H1 (cell line): ENCODE results near the gene TOM1L2. TPM values are rescaled to one million over a fixed set of nuclear protein-coding genes. Genes with fewer than 3 reads are reported as not detected.

Source experiments
- CTCF ChIA-PET: fragments of 300-600 bp; sonication (Branson Sonifier 250); formaldehyde crosslinking; loops from one replicate; lab custom pipeline; 2021; ENCODE audit not compliant: partially characterized antibody; lab: Charles Lee
- POLR2A ChIA-PET: fragments of 300-600 bp; sonication (Branson Sonifier 250); formaldehyde crosslinking; loops from one replicate; lab custom pipeline; 2021; ENCODE audit warnings: inconsistent platforms; ENCODE audit not compliant: partially characterized antibody; lab: Charles Lee
- DNase-seq, 2 experiments: peaks; one replicate each; pipeline versions ENCODE4 v3.0.0 to v3.0.0-alpha.2; 2010 to 2022; ENCODE audit warnings: low spot score in 2 of 2, low read depth in 1 of 2, mixed read lengths in 1 of 2
- FAIRE-seq: peaks from 2 replicates; lab custom pipeline; 2011; peaks lifted over from hg19 to GRCh38; lab: Jason Lieb, UNC
- H2AFZ ChIP-seq: 2 replicates; pipeline ENCODE4 v1.8.1; 2012; ENCODE audit warnings: low read length, inconsistent platforms
- H2AK5ac ChIP-seq: 2 replicates; pipeline ENCODE4 v1.6.1; 2013; ENCODE audit warnings: low read depth, low read length
- H2BK120ac ChIP-seq: replicated peaks from 2 replicates; pipeline ENCODE3; 2013; ENCODE audit warnings: low read depth, low read length, inconsistent platforms
- H2BK12ac ChIP-seq: 2 replicates; pipeline ENCODE4 v1.6.1; 2013; ENCODE audit warnings: low read depth, low read length
- H2BK15ac ChIP-seq: 2 replicates; pipeline ENCODE4 v1.6.1; 2013; ENCODE audit warnings: low read length
- H2BK20ac ChIP-seq: 2 replicates; pipeline ENCODE4 v1.6.1; 2013; ENCODE audit warnings: low read length
- H2BK5ac ChIP-seq: 2 replicates; pipeline ENCODE4 v1.6.1; 2013; ENCODE audit warnings: low read depth, low read length
- H3K14ac ChIP-seq: 2 replicates; pipeline ENCODE4 v1.6.1; 2013; ENCODE audit warnings: inconsistent platforms; ENCODE audit not compliant: insufficient read length
- H3K18ac ChIP-seq: 2 replicates; pipeline ENCODE4 v1.6.1; 2013; ENCODE audit warnings: low read length; ENCODE audit errors: extremely low read depth
- H3K23ac ChIP-seq: 2 replicates; pipeline ENCODE4 v1.6.1; 2013; ENCODE audit warnings: inconsistent platforms; ENCODE audit not compliant: insufficient read length
- H3K23me2 ChIP-seq: 2 replicates; pipeline ENCODE4 v1.6.1; 2013; ENCODE audit warnings: low read depth, low read length
- H3K27ac ChIP-seq: 2 replicates; pipeline ENCODE4 v1.6.1; 2011; ENCODE audit warnings: low read depth, low read length, inconsistent platforms
- H3K27me3 ChIP-seq, 4 experiments: replicated peaks in 1 of 4; 1 replicate in 1 of 4; 2 replicates in 3 of 4; pipeline versions ENCODE4 v1.6.1 to v1.8.1; 2011 to 2013; ENCODE audit warnings: low read length in 3 of 4, mild to moderate bottlenecking in 3 of 4, inconsistent platforms in 2 of 4, mixed read lengths in 2 of 4, moderate library complexity in 1 of 4; ENCODE audit not compliant: control insufficient read depth in 3 of 4, insufficient read depth in 3 of 4; ENCODE audit errors: extremely low read depth in 1 of 4
- H3K36me3 ChIP-seq, 4 experiments: 2 replicates each; pipeline versions ENCODE4 v1.6.1 to v1.8.1; 2011 to 2013; ENCODE audit warnings: mild to moderate bottlenecking in 4 of 4, low read length in 3 of 4, moderate library complexity in 2 of 4, control low read depth in 1 of 4, inconsistent platforms in 1 of 4; ENCODE audit not compliant: insufficient read depth in 4 of 4, control insufficient read depth in 2 of 4
- H3K4ac ChIP-seq: replicated peaks from 2 replicates; pipeline ENCODE3; 2013; ENCODE audit warnings: low read length, low read depth, mixed read lengths, inconsistent platforms; ENCODE audit not compliant: insufficient read length
- H3K4me1 ChIP-seq, 4 experiments: replicated peaks in 1 of 4; 1 replicate in 1 of 4; 2 replicates in 3 of 4; pipeline versions ENCODE4 v1.6.1 to v1.8.1; 2011 to 2013; ENCODE audit warnings: low read length in 3 of 4, inconsistent platforms in 2 of 4, mixed read lengths in 1 of 4; ENCODE audit not compliant: insufficient read depth in 4 of 4, control insufficient read depth in 3 of 4
- H3K4me2 ChIP-seq, 2 experiments: 2 replicates each; pipeline versions ENCODE4 v1.6.1 to v1.8.1; 2011 to 2013; ENCODE audit warnings: low read depth in 2 of 2, low read length in 2 of 2, control low read depth in 1 of 2, inconsistent platforms in 1 of 2, mild to moderate bottlenecking in 1 of 2; ENCODE audit not compliant: insufficient read depth in 1 of 2
- H3K4me3 ChIP-seq, 4 experiments: fragments of 200-600, 300-600 bp in 1 of 4; sonication (generic), shearing (Covaris generic), sonication (Bioruptor Twin) in 1 of 4; 2 replicates each; pipeline versions ENCODE4 v1.5.1 to v1.8.1; 2011 to 2016; ENCODE audit warnings: low read length in 4 of 4, low read depth in 3 of 4, control low read depth in 2 of 4, inconsistent platforms in 2 of 4, mild to moderate bottlenecking in 2 of 4, mixed read lengths in 1 of 4, moderate library complexity in 1 of 4; ENCODE audit not compliant: insufficient read depth in 2 of 4; ENCODE audit errors: extremely low read depth in 1 of 4
- H3K56ac ChIP-seq: replicated peaks from 2 replicates; pipeline ENCODE3; 2013; ENCODE audit warnings: low read depth, mild to moderate bottlenecking, mixed read lengths, low read length, inconsistent platforms; ENCODE audit not compliant: insufficient read length
- H3K79me1 ChIP-seq: 2 replicates; pipeline ENCODE4 v1.6.1; 2013; ENCODE audit warnings: low read depth, low read length, control low read depth
- H3K79me2 ChIP-seq, 2 experiments: 2 replicates each; pipeline versions ENCODE4 v1.6.1 to v1.8.1; 2012 to 2013; ENCODE audit warnings: low read length in 2 of 2, mild to moderate bottlenecking in 2 of 2, inconsistent platforms in 1 of 2; ENCODE audit not compliant: insufficient read depth in 2 of 2, control insufficient read depth in 1 of 2
- H3K9ac ChIP-seq, 4 experiments: replicated peaks in 1 of 4; 1 replicate in 1 of 4; 2 replicates in 3 of 4; pipeline versions ENCODE4 v1.6.1 to v1.8.1; 2011 to 2013; ENCODE audit warnings: low read depth in 3 of 4, low read length in 3 of 4, control low read depth in 2 of 4, mild to moderate bottlenecking in 2 of 4, moderate library complexity in 2 of 4, inconsistent platforms in 1 of 4; ENCODE audit errors: extremely low read depth in 1 of 4
- H3K9me3 ChIP-seq, 2 experiments: 2 replicates each; pipeline versions ENCODE4 v1.6.1 to v1.8.1; 2012 to 2013; ENCODE audit warnings: mild to moderate bottlenecking in 2 of 2, moderate library complexity in 2 of 2, control low read depth in 1 of 2, inconsistent platforms in 1 of 2, low read depth in 1 of 2, low read length in 1 of 2, mixed read lengths in 1 of 2; ENCODE audit not compliant: insufficient read depth in 2 of 2
- H4K20me1 ChIP-seq, 2 experiments: replicated peaks in 1 of 2; 2 replicates each; pipeline versions ENCODE3 to v1.8.1; 2011 to 2013; ENCODE audit warnings: inconsistent platforms in 2 of 2, low read length in 2 of 2, mild to moderate bottlenecking in 1 of 2; ENCODE audit not compliant: insufficient read depth in 2 of 2, control insufficient read depth in 1 of 2
- H4K5ac ChIP-seq: 2 replicates; pipeline ENCODE4 v1.6.1; 2013; ENCODE audit warnings: low read length, low read depth, mixed read lengths, inconsistent platforms; ENCODE audit not compliant: insufficient read length
- H4K8ac ChIP-seq: 2 replicates; pipeline ENCODE4 v1.8.0; 2013; ENCODE audit warnings: mild to moderate bottlenecking, moderate library complexity, low read length, inconsistent platforms; ENCODE audit not compliant: insufficient read depth; ENCODE audit errors: extremely low read depth
- H4K91ac ChIP-seq: replicated peaks from 2 replicates; pipeline ENCODE3; 2013; ENCODE audit warnings: low read length, mixed read lengths, inconsistent platforms; ENCODE audit not compliant: insufficient read length
- CBX5 ChIP-seq: fragments of 300-800, 300-1000 bp; sonication (generic); IDR thresholded peaks from 2 replicates; pipeline ENCODE4 v1.7.1; 2016; ENCODE audit warnings: antibody characterized with exemption, low read length, low read depth
- HDAC6 ChIP-seq: IDR thresholded peaks from one replicate; pipeline ENCODE4 v1.7.1; 2012; ENCODE audit warnings: low read depth, mild to moderate bottlenecking, inconsistent platforms, low read length, moderate library complexity
- MAFK ChIP-seq: IDR thresholded peaks from 2 replicates; pipeline ENCODE4 v1.6.1; 2012; ENCODE audit warnings: low read depth, mild to moderate bottlenecking, improper control_type of control experiment, low read length
- POLR2A ChIP-seq, 2 experiments: IDR thresholded peaks; 1 replicate in 1 of 2; 2 replicates in 1 of 2; pipeline ENCODE4 v1.6.1; 2011; ENCODE audit warnings: low read depth in 2 of 2, low read length in 2 of 2, mild to moderate bottlenecking in 2 of 2; ENCODE audit errors: control extremely low read depth in 1 of 2
- POU5F1 ChIP-seq: IDR thresholded peaks from 2 replicates; pipeline ENCODE4 v1.6.1; 2011; ENCODE audit warnings: low read depth, mild to moderate bottlenecking, low read length, moderate library complexity
- SP4 ChIP-seq: IDR thresholded peaks from 2 replicates; pipeline ENCODE4 v1.6.1; 2012; ENCODE audit warnings: low read length, inconsistent platforms
- WGBS, 2 experiments: shearing (Covaris generic) in 1 of 2; methylation state at CpG; one replicate each; pipeline versions ENCODE4 v1.1.6 to v1.1.7; 2013 to 2015; ENCODE audit warnings: low lambda C conversion rate in 2 of 2, mixed read lengths in 2 of 2, inconsistent platforms in 1 of 2, low coverage in 1 of 2, missing lambda C conversion rate in 1 of 2; ENCODE audit not compliant: insufficient replicate concordance in 2 of 2, insufficient coverage in 1 of 2, insufficient read length in 1 of 2; ENCODE audit errors: extremely low coverage in 1 of 2, missing lambda C conversion rate in 1 of 2; 5-methylcytosine and 5-hydroxymethylcytosine counted together
- polyA plus RNA-seq, 7 experiments: library from polyadenylated mRNA; depleted of rRNA in 3 of 7; stranded (reverse) in 5 of 7; unstranded in 2 of 7; fragments of >200 nt in 5 of 7; fragments of 200-250 nt in 2 of 7; gene quantifications; 1 replicate in 5 of 7; 2 replicates in 1 of 7; 4 replicates in 1 of 7; pipeline versions ENCODE4 v1.2.1 to v1.2.3, GENCODE V29; 2011 to 2013; ENCODE audit warnings: missing spikeins in 2 of 7, mixed read lengths in 2 of 7
- total RNA-seq: library from RNA; stranded (reverse); fragmentation: NEBNext Ultra II Directional; extraction: Animal tissue kit (Norgen Biotek cat#: 25700); gene quantifications from 2 replicates; pipeline ENCODE4 v1.2.1, GENCODE V29; 2021

The TOM1L2 gene
- total and polyA plus RNA-seq, 2 of the 8 experiments (the other 6 are each of a cell fraction or from before 2014, with no cell fraction given): 2.0 to 3.4 TPM

- Histone ChIP-seq H4K5ac (no peak overlapping the region), H3K4me2 (no peak overlapping the region), H3K4me1 (peaks cover 0 to 17% (median 12%) of the 10 kb centered on the region in 4 experiments; a peak in 6 of 7 replicates), H3K4me3 (no peak overlapping the region), H4K91ac (no peak overlapping the region), H2AFZ (no peak overlapping the region), H3K23ac (no peak overlapping the region), H3K36me3 (peaks cover 23 to 60% (median 41%) of the 10 kb centered on the region in 4 experiments; a peak in 7 of 8 replicates), H3K27me3 (peaks cover 0 to 4% (median 2%) of the 10 kb centered on the region in 4 experiments; a peak in 4 of 7 replicates), H2BK15ac (no peak overlapping the region), H3K23me2 (peaks cover under 1% of the 10 kb centered on the region; the same call in 1 of the 2 replicates), H3K9me3 (no peaks in the 10 kb centered on the region), H4K8ac (no peak overlapping the region), H3K4ac (no peak overlapping the region), H4K20me1 (peaks cover 17 to 34% of the 10 kb centered on the region in 2 experiments), H2BK120ac (no peak overlapping the region), H3K27ac (no peak overlapping the region), H3K18ac (no peak overlapping the region), H3K79me1 (peaks cover 16% of the 10 kb centered on the region), H3K79me2 (peaks cover 0 to 4% of the 10 kb centered on the region in 2 experiments; a peak in 1 of 4 replicates), H2AK5ac (no peak overlapping the region), H2BK5ac (no peak overlapping the region; the same call in 1 of the 2 replicates), H2BK12ac (no peak overlapping the region), H2BK20ac (no peak overlapping the region), H3K14ac (no peak overlapping the region), H3K56ac (no peak overlapping the region), H3K9ac (no peak overlapping the region)
- no peak for TF ChIP-seq POLR2A (IDR thresholded peaks at IDR 0.05; ENCODE audit: control extremely low read depth in 1 of 2, low read depth in 2 of 2, low read length in 2 of 2)
- no peak for TF ChIP-seq HDAC6
- TF ChIP-seq MAFK: no peak
- TF ChIP-seq SP4: no peak
- TF ChIP-seq CBX5: no peak
- no peak for TF ChIP-seq POU5F1
- 92% methylated on average over 11 of the region's 17 CpGs; no CpG with 5 or more reads in 1 of the 2 experiments for WGBS, 2 experiments
- FAIRE-seq (no peak), DNase-seq (no peak)
- POLR2A ChIA-PET: interaction anchor here (0.7 to 24.7 kb wide), 4 partner anchors 15 to 34 kb away, joined by 3 to 532 read pairs (median 3); partner anchors contain the start of gene SREBF1
- CTCF ChIA-PET: interaction anchor here (0.9 to 18.1 kb wide), 7 partner anchors 9 to 122 kb away, joined by 3 to 375 read pairs (median 4); no protein-coding TSS in a partner anchor
These were observed 156.6 kb downstream of the TOM1L2 start for GRCh38 chr17:17815436-17816200.
